Mucosa of stomach (tissue), 1 donor: ENCODE measurements around the gene ESD.
"Not testable (repeated sequence)": the region's sequence is repeated elsewhere in the genome, so short reads cannot be mapped to it uniquely, and the experiment has no call there.

Experiments used
- H3K27me3 ChIP-seq: one replicate; pipeline ENCODE4 v1.7.0; 2013; ENCODE audit warnings: mild to moderate bottlenecking, low read length; ENCODE audit not compliant: control insufficient read depth, insufficient read depth
- H3K36me3 ChIP-seq: one replicate; pipeline ENCODE4 v1.7.0; 2013; ENCODE audit warnings: low read length; ENCODE audit not compliant: control insufficient read depth, insufficient read depth
- H3K4me1 ChIP-seq: one replicate; pipeline ENCODE4 v1.7.0; 2013; ENCODE audit warnings: mild to moderate bottlenecking, low read length; ENCODE audit not compliant: control insufficient read depth, insufficient read depth
- H3K4me3 ChIP-seq: one replicate; pipeline ENCODE4 v1.7.0; 2013; ENCODE audit warnings: low read length
- H3K9ac ChIP-seq: one replicate; pipeline ENCODE4 v1.7.0; 2013; ENCODE audit warnings: mild to moderate bottlenecking, low read length, moderate library complexity
- H3K9me3 ChIP-seq: one replicate; pipeline ENCODE4 v1.7.0; 2013; ENCODE audit warnings: mild to moderate bottlenecking, low read length, moderate library complexity; ENCODE audit not compliant: control insufficient read depth
- donor health status: Pancreatic carcinoma.

The ESD gene

DNA sequence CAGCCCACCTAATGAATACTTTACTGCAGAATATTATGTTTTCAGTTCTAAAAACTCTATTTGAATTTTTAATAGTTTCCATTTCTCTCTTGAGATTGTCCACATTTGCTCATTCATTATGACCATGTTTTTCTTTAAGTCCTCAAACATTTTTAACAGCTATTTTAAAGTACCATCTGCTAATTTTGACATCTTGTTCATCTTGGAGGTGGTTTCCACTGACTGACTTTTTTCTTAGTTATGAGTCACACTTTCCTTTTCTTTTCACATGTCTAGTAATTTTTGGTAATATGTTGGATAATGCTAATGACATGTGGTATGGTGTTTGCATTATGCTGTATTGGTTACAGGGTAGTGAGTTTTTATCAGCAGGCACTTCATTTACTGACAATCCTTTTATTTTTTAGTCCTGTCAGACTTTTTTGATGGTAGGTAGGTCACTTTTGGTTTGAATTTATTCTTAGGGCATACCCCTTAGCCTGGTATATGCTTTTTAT, 15.4 kb upstream of the ESD start:
- Histone ChIP-seq H3K9ac (no peak overlapping the region), H3K4me1 (no peaks in the 10 kb centered on the region), H3K27me3 (no peaks in the 10 kb centered on the region), H3K9me3 (no peaks in the 10 kb centered on the region), H3K4me3 (no peak overlapping the region), H3K36me3 (no peaks in the 10 kb centered on the region)

- Histone ChIP-seq H3K4me3 (no peak overlapping the region), H3K9ac (no peak overlapping the region), H3K4me1 (no peaks in the 10 kb centered on the region), H3K9me3 (no peaks in the 10 kb centered on the region), H3K36me3 (no peaks in the 10 kb centered on the region), H3K27me3 (no peaks in the 10 kb centered on the region)
Observed at GRCh38 chr13:46810440-46810839, 13.5 kb upstream of the ESD start.

GRCh38 chr13:46804921-46805320, 8.0 kb upstream of the ESD start:
- not testable (repeated sequence) for H3K27me3 ChIP-seq, H3K9ac ChIP-seq, H3K4me3 ChIP-seq, H3K9me3 ChIP-seq, H3K36me3 ChIP-seq, H3K4me1 ChIP-seq

GRCh38 chr13:46804391-46804815, 7.4 kb upstream of the ESD start:
- H3K9me3 ChIP-seq: no peaks in the 10 kb centered on the region
- H3K36me3 ChIP-seq: no peaks in the 10 kb centered on the region
- no peak overlapping the region for H3K4me3 ChIP-seq
- H3K4me1 ChIP-seq: no peaks in the 10 kb centered on the region
- no peaks in the 10 kb centered on the region for H3K27me3 ChIP-seq
- H3K9ac ChIP-seq: no peak overlapping the region

DNA sequence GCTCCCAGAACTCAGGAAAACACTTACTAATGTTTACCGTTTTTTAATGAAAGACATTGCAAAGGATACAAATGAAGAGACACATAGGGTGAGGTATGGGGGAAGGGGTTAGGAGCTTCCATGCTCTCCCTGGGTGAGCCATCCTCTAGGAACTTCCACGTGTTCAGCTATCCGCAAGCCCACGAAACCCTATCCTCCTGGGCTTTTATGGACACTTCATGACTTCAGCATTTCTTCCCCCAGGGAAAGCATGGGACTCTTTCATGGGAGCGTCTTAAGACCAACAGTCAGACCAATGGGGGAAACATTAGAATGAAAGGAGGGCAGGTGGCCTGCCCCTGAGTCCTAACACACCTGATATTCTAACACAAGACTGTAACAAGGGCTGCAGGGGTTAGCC, 6.6 kb upstream of the ESD start:
- H3K4me1 ChIP-seq: no peaks in the 10 kb centered on the region
- no peak overlapping the region for H3K4me3 ChIP-seq
- H3K36me3 ChIP-seq: no peaks in the 10 kb centered on the region
- H3K9ac ChIP-seq: no peak overlapping the region
- H3K27me3 ChIP-seq: no peaks in the 10 kb centered on the region
- no peaks in the 10 kb centered on the region for H3K9me3 ChIP-seq

- Histone ChIP-seq H3K9ac (no peak overlapping the region), H3K36me3 (no peaks in the 10 kb centered on the region), H3K4me3 (no peak overlapping the region)
Observed at GRCh38 chr13:46801858-46802257, 4.9 kb upstream of the ESD start.

DNA sequence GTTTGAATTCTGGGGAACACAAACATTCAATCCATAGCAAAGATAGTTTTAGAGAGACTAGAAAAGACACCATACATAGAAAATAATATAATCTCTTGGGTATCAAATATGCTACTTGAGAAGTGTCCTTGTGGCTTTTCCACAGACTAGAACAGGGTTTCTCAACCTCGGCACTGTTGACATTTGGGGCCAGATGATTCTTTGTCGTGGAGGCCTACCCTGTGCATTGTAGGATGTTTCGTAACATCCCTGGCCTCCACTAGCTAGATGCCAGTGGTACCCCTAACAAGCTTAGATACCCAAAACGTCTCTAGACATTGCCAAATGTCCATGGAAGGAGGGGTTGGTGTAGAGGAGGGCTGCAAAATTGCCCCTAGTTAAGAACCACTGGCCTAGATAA, 2.2 kb upstream of the ESD start:
- no peaks in the 10 kb centered on the region for H3K9me3 ChIP-seq
- H3K9ac ChIP-seq: no peak overlapping the region
- H3K4me3 ChIP-seq: no peak overlapping the region
- H3K4me1 ChIP-seq: peaks cover 18% of the 10 kb centered on the region
- no peaks in the 10 kb centered on the region for H3K27me3 ChIP-seq
- no peaks in the 10 kb centered on the region for H3K36me3 ChIP-seq

More at GRCh38 chr13:46801858-46802257, 4.9 kb upstream of the ESD start:
- H3K4me1 ChIP-seq: peaks cover 9% of the 10 kb centered on the region
- no peaks in the 10 kb centered on the region for H3K27me3 ChIP-seq
- no peaks in the 10 kb centered on the region for H3K9me3 ChIP-seq

GRCh38 chr13:46797501-46798237, 708 bp upstream of the ESD start:
- H3K9me3 ChIP-seq: no peaks in the 10 kb centered on the region
- H3K36me3 ChIP-seq: no peaks in the 10 kb centered on the region
- peaks cover 18% of the 10 kb centered on the region for H3K4me1 ChIP-seq
- peak overlapping the region; percentile 78 for H3K9ac ChIP-seq
- peak overlapping the region; percentile 77 for H3K4me3 ChIP-seq
- no peaks in the 10 kb centered on the region for H3K27me3 ChIP-seq

GRCh38 chr13:46796129-46796514, 839 bp downstream of the ESD start:
- Histone ChIP-seq H3K36me3 (no peaks in the 10 kb centered on the region), H3K27me3 (no peaks in the 10 kb centered on the region), H3K9me3 (no peaks in the 10 kb centered on the region), H3K4me1 (peaks cover 18% of the 10 kb centered on the region), H3K4me3 (peak overlapping the region; percentile 77), H3K9ac (peak overlapping the region; percentile 78)

DNA sequence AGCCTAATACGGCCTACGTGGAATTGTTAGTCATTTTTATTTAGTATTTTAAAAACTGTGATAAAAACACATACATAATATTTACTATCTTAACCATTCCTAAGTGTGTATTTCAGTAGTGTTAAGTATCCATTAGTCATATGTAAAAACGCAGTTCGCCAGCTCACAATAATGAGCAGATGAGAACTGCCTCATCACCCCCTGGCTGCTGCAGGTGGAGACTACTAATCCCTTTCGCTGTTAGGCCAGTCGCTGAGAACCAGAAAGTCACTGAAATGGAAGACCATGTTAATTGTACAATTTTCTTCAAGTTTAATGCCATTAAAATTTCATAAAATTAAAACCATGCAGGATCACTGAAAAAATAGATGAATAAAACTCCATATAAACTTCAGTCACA, 1.6 kb downstream of the ESD start:
- no peaks in the 10 kb centered on the region for H3K36me3 ChIP-seq
- H3K4me3 ChIP-seq: no peak overlapping the region
- no peaks in the 10 kb centered on the region for H3K9me3 ChIP-seq
- H3K27me3 ChIP-seq: no peaks in the 10 kb centered on the region
- no peak overlapping the region for H3K9ac ChIP-seq
- peaks cover 18% of the 10 kb centered on the region for H3K4me1 ChIP-seq

DNA sequence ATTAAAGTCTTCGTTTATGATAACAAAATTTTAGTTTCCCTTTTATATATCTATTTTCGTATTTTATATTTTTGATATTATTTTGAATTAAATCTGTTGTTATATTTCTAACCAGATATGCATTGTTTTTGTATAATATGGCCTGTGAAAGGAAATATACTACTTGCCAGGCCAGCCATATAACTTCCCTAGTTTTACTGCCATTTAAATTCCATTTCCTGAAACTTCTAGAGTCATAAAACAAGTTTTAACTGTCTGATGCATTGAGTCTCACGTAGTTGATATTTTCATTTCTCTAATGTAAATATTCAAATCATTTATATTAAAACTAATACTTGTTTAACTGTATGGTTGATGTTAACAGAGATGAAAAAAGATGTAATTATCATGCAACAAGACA, 13.5 kb downstream of the ESD start:
- H3K4me1 ChIP-seq: no peaks in the 10 kb centered on the region
- no peaks in the 10 kb centered on the region for H3K36me3 ChIP-seq
- no peaks in the 10 kb centered on the region for H3K9me3 ChIP-seq
- no peak overlapping the region for H3K4me3 ChIP-seq
- no peak overlapping the region for H3K9ac ChIP-seq
- no peaks in the 10 kb centered on the region for H3K27me3 ChIP-seq

GRCh38 chr13:46782691-46783090, 14.3 kb downstream of the ESD start:
- Histone ChIP-seq H3K36me3 (no peaks in the 10 kb centered on the region), H3K4me3 (no peak overlapping the region), H3K27me3 (no peaks in the 10 kb centered on the region), H3K4me1 (no peaks in the 10 kb centered on the region), H3K9ac (no peak overlapping the region), H3K9me3 (no peaks in the 10 kb centered on the region)

GRCh38 chr13:46782066-46782465, 14.9 kb downstream of the ESD start:
- H3K36me3 ChIP-seq: no peaks in the 10 kb centered on the region
- no peaks in the 10 kb centered on the region for H3K27me3 ChIP-seq
- no peaks in the 10 kb centered on the region for H3K4me1 ChIP-seq
- H3K9me3 ChIP-seq: no peaks in the 10 kb centered on the region
- no peak overlapping the region for H3K9ac ChIP-seq
- H3K4me3 ChIP-seq: no peak overlapping the region
